Parathyroid adenoma (tissue), 2 donors: ENCODE data around the gene HOXB7.

Source experiments
- H2AFZ ChIP-seq: fragments of 300-600 bp; sonication (generic); one replicate; pipeline ENCODE4 v1.7.0; 2017; ENCODE audit warnings: antibody characterized with exemption, mild to moderate bottlenecking
- H3K27ac ChIP-seq: fragments of 300-600 bp; sonication (generic); one replicate; pipeline ENCODE4 v1.7.0; 2017
- H3K27me3 ChIP-seq: fragments of 300-600 bp; sonication (generic); one replicate; pipeline ENCODE4 v1.7.0; 2017; ENCODE audit warnings: low read length; ENCODE audit not compliant: control insufficient read depth, insufficient read depth
- H3K36me3 ChIP-seq: fragments of 300-600 bp; sonication (generic); one replicate; pipeline ENCODE4 v1.7.0; 2017; ENCODE audit warnings: low read length; ENCODE audit not compliant: control insufficient read depth, insufficient read depth
- H3K4me1 ChIP-seq: fragments of 300-600 bp; sonication (generic); one replicate; pipeline ENCODE4 v1.7.0; 2017; ENCODE audit warnings: control low read depth
- H3K4me2 ChIP-seq: fragments of 300-600 bp; sonication (generic); one replicate; pipeline ENCODE4 v1.7.0; 2017; ENCODE audit warnings: low read length
- H3K4me3 ChIP-seq: fragments of 300-600 bp; sonication (generic); one replicate; pipeline ENCODE4 v1.7.0; 2017; ENCODE audit warnings: low read depth, low read length
- H3K79me2 ChIP-seq: fragments of 300-600 bp; sonication (generic); one replicate; pipeline ENCODE4 v1.7.0; 2017; ENCODE audit warnings: control low read depth
- H3K9ac ChIP-seq: fragments of 300-600 bp; sonication (generic); one replicate; pipeline ENCODE4 v1.7.0; 2017; ENCODE audit warnings: mild to moderate bottlenecking
- H3K9me3 ChIP-seq: fragments of 300-600 bp; sonication (generic); one replicate; pipeline ENCODE4 v1.7.0; 2017; ENCODE audit warnings: low read length; ENCODE audit not compliant: control insufficient read depth
- CTCF ChIP-seq: fragments of 300-600 bp; sonication (generic); IDR thresholded peaks from one replicate; pipeline ENCODE4 v1.7.0; 2017; ENCODE audit warnings: antibody characterized with exemption, mild to moderate bottlenecking
- donor health status: primary hyperparathyroidism.

The HOXB7 gene

GRCh38 chr17:48644159-48644558 lies 33.3 kb upstream of the HOXB7 start:
- no peak overlapping the region for H3K4me2 ChIP-seq
- H3K4me1 ChIP-seq: no peaks in the 10 kb centered on the region
- no peaks in the 10 kb centered on the region for H3K79me2 ChIP-seq
- no peaks in the 10 kb centered on the region for H3K36me3 ChIP-seq
- H3K27ac ChIP-seq: no peak overlapping the region
- H2AFZ ChIP-seq: no peak overlapping the region
- no peak overlapping the region for H3K4me3 ChIP-seq
- peaks cover 25% of the 10 kb centered on the region for H3K27me3 ChIP-seq
- no peak for TF ChIP-seq CTCF
- H3K9me3 ChIP-seq: no peaks in the 10 kb centered on the region
- no peak overlapping the region for H3K9ac ChIP-seq

- Histone ChIP-seq H3K27me3 (peaks cover 25% of the 10 kb centered on the region), H3K36me3 (no peaks in the 10 kb centered on the region), H2AFZ (no peak overlapping the region), H3K27ac (no peak overlapping the region), H3K4me2 (no peak overlapping the region), H3K9me3 (no peaks in the 10 kb centered on the region), H3K4me1 (no peaks in the 10 kb centered on the region), H3K9ac (no peak overlapping the region), H3K4me3 (no peak overlapping the region), H3K79me2 (no peaks in the 10 kb centered on the region)
- no peak for TF ChIP-seq CTCF
Measured at GRCh38 chr17:48643697-48644012, 32.8 kb upstream of the HOXB7 start.

- no peaks in the 10 kb centered on the region for H3K36me3 ChIP-seq
- no peak overlapping the region for H3K27ac ChIP-seq
- no peaks in the 10 kb centered on the region for H3K4me1 ChIP-seq
- no peak overlapping the region for H3K4me3 ChIP-seq
- no peak overlapping the region for H3K9ac ChIP-seq
- peaks cover 25% of the 10 kb centered on the region for H3K27me3 ChIP-seq
- no peaks in the 10 kb centered on the region for H3K79me2 ChIP-seq
- no peaks in the 10 kb centered on the region for H3K9me3 ChIP-seq
- no peak overlapping the region for H2AFZ ChIP-seq
- no peak for TF ChIP-seq CTCF
- no peak overlapping the region for H3K4me2 ChIP-seq
Measured at GRCh38 chr17:48642843-48643696, 32.3 kb upstream of the HOXB7 start.

GRCh38 chr17:48642059-48642842 lies 31.4 kb upstream of the HOXB7 start:
- H3K4me2 ChIP-seq: no peak overlapping the region
- H3K27ac ChIP-seq: no peak overlapping the region
- H3K4me3 ChIP-seq: no peak overlapping the region
- no peaks in the 10 kb centered on the region for H3K36me3 ChIP-seq
- H2AFZ ChIP-seq: no peak overlapping the region
- no peak overlapping the region for H3K9ac ChIP-seq
- no peaks in the 10 kb centered on the region for H3K79me2 ChIP-seq
- H3K4me1 ChIP-seq: no peaks in the 10 kb centered on the region
- peaks cover 25% of the 10 kb centered on the region for H3K27me3 ChIP-seq
- TF ChIP-seq CTCF: no peak
- no peaks in the 10 kb centered on the region for H3K9me3 ChIP-seq
